HG02884 (cell line): ENCODE results near the gene MGMT.

Experiments
- ATAC-seq: cut with Tn5 transposase; IDR thresholded peaks from one replicate; pipeline ENCODE4 v1.9.1; 2021; ENCODE audit warnings: mild to moderate bottlenecking, moderate library complexity; ENCODE audit not compliant: unreplicated experiment

MGMT gene

DNA sequence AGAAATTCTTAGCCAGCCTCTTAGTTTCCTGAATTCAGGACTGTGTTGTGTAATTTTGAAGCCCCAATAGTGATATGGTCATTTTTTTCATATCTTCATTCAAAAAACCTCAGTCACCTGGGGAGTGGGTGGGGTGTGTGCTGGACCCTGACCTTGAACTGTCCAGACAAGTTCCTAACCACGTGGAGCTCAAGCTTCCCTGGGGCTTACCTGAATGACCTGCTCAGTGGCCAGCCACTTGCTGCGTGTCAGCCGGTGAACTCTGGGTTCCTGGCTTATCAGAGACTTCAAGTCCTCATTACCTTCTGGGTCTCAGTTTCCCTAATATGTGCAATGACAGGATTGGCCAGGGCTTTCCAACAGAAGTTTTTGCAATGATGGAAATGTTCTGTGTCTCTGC, 27.1 kb downstream of the MGMT start:
- no peak for ATAC-seq

DNA sequence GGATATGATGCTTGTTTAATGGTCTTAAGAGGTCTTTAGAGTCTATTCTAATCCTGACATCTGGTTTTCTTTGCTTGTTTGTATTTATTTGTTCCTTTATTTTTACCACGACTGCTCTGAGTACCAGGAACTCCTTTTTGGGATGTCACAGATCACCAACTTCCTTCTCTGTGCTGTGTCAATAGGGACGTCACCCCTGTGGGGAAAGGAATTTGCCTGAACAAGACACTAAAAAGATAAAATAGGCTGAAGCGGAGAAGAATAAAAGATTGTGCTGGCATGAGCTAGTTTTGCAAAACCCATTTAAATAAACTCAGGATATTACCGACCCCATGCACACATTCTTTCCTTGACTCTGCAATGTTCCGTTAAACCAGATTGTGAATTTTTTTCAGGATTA, 27.7 kb downstream of the MGMT start:
- no peak for ATAC-seq

- ATAC-seq: no peak
These were observed 28.2 kb downstream of the MGMT start for GRCh38 chr10:129495256-129495655.

- ATAC-seq: no peak
These were observed 28.7 kb downstream of the MGMT start for GRCh38 chr10:129495698-129496097.

- ATAC-seq: no peak
These were observed 30.0 kb downstream of the MGMT start for GRCh38 chr10:129497013-129497412.

- ATAC-seq: no peak
These were observed 31.6 kb downstream of the MGMT start for GRCh38 chr10:129498680-129499079.

- no peak for ATAC-seq
These were observed 33.7 kb downstream of the MGMT start for GRCh38 chr10:129500617-129501339.

DNA sequence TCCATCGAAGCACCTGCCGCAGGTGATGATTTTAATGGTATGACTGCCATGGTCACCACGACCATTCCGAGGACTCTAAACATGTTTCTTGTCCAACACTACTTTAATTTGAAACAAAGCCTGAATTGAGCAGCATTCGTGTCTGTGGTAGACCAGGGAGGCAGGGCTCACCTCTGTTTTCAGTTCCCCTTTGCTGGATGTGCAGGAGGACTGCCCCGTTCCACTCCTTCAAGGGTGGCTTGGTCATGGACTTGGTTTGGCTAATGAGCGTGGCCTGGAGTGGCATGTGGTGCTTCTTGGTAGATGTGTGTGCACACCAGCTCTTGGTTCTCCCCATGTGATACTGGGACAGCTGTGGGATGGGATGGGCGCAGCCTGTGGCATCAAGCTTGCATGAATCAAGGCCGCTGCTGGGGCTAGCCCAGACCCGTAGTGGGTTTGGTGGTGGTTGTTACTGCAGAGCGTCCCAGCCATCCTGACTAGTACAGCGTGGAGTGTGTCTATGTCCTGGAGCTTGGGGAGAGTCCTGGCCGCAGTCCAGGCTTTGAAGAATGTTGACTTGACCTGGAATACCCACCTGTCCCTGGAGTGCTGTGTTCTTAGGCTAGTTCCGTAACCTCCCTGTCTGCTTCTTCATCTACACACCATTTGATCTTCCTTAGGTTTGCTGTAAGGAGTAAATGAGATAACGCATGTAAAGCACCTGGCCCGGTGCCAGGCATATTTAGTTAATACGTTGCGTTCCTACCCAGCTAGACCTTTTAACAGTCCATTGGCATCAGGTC, 34.8 kb downstream of the MGMT start:
- ATAC-seq: peak; percentile 96

DNA sequence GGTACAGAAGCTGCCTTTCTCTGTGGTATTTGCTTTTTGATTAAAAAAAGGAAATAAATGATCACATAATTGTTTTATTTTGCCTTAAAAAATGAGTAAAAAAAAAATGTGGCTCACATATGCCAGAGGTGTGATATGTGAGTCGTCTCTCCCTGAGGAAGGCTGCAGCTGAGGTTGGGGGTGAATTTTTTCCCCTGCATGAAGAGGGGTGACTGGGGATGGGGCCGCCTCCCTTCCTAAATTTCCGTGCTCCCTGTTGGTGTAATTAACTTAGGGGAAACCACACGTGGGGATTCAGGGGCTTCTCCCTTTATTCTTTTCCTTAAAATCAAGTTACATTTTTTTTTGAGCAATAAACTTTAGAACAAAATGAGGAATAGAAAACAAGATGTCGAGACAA, 35.4 kb downstream of the MGMT start:
- no peak for ATAC-seq

DNA sequence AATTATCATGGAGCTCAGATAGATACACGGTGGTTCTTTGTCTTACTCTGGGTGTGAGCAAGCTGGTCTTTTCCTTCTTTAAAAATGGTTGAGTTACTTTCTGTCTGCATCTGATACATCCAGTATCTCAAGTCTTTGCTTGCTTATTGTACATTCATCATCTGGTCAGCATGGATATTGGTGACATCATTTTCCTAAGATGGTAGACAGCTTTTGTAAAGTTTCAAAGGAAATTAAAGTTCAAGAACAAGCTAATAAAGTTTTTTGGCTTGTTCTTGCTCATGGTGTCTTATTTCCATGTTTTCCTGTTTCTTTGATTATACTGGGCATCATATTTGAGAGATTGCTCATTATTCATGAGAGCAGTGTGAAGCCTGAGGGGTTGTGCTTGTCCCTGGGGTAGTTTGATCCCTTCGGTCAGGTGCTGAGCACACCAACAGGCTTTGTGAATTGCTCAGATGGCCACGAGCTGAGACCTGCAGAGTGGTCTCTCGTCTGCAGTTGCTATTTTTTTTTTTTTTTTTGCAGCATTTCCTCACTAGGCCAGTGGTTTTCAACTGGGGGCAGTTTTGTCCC, 38.5 kb downstream of the MGMT start:
- ATAC-seq: no peak

DNA sequence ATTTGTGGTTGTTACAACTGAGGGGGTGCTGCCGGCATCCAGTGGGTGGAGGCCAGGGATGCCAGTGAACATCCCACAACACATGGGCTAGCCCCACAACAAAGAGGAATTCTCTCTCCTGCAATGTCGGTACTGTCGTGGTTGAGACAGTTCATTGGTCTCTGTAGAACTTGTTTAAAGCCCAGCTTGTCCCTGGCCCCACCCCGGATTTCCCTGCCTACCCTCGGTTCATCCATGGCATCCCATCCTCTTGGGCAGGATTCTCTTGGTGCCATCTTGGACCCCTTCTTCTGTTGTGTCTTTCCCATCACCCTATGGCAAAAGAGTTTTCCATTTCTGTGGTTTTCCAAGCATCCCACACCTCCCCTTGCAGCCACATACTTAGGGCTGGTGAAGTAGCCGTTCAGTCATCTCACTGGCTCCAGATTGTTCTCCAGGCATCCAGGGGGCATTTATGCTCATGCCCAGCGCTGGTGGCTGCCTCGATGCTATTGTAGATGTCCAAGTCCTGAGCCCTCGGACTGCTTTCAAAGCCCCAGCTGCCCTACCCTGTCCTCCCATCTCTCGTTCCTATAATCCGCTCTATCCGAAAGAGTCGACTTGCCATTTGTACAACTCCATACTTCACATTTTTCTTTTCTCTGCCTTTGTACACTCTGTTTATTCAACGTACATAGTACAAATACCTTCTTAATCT, 39.2 kb downstream of the MGMT start:
- ATAC-seq: no peak

GRCh38 chr10:129507216-129507889, 40.3 kb downstream of the MGMT start:
- no peak for ATAC-seq

GRCh38 chr10:129509155-129509554, 42.1 kb downstream of the MGMT start:
- no peak for ATAC-seq

GRCh38 chr10:129509835-129510234, 42.8 kb downstream of the MGMT start:
- no peak for ATAC-seq

GRCh38 chr10:129511086-129511485, 44.0 kb downstream of the MGMT start:
- ATAC-seq: no peak

GRCh38 chr10:129511758-129512157, 44.7 kb downstream of the MGMT start:
- no peak for ATAC-seq

GRCh38 chr10:129513312-129513711, 46.3 kb downstream of the MGMT start:
- no peak for ATAC-seq

DNA sequence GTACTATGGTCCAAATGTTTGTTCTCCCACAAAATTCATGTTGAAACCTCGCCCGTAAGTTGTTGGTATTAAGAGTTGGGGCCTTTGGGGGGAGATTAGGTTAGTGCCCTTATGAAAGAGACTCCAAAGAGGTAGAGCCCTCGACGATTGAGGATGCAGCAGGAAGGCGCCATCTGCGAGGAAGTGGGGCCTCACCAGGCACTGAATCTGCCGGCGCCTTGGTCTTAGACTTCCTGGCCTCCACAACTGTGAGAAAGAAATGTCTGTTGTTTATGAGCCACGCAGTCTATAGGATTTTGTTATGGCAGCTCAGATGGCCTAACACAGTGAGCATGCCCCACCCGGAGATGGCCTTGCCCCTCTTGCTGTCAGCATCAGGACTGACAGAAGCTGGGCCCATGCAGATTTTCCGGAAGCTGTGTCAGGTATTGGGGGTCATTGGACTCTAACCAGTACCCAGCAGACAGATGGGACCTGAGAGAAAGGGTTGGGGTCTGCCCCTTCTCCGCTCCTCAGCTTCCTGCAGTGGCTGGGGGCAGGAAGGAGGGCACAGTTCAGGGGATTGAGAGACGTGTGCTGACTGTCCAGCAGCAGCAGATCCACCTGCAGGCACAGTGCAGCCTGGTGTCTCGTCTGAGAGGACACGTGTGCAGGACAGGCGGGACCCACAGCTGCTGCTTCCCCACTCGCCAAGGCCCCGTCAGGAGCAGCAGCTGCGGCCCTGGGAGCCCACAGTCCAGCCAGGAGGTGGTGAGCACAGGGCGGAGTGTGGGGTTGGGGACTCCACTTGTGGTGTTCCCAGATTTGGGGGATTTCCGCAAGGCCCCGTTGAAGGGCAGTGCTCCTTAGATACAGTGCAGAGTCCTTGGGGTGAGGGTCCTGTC, 47.8 kb downstream of the MGMT start:
- ATAC-seq: no peak

- no peak for ATAC-seq
These were observed 50.0 kb downstream of the MGMT start for GRCh38 chr10:129516846-129517679.
